Mammary epithelial cell (primary cell): ENCODE data around the gene CDK12.

Experiments used
- CTCF ChIP-seq, 2 donors: IDR thresholded peaks in 1 of 2; conservative IDR thresholded peaks in 1 of 2; 2 replicates each; pipeline ENCODE4 v1.5.1; 2011 to 2012; ENCODE audit warnings: inconsistent platforms in 2 of 2, low read length in 2 of 2, mild to moderate bottlenecking in 2 of 2, control low read depth in 1 of 2, low read depth in 1 of 2; ENCODE audit not compliant: insufficient read depth in 1 of 2; ENCODE audit errors: extremely low read depth in 1 of 2
- EZH2 ChIP-seq: IDR thresholded peaks from 2 replicates; pipeline ENCODE4 v1.6.1; 2012; ENCODE audit warnings: low read length, inconsistent platforms, borderline replicate concordance

- TF ChIP-seq CTCF (conservative IDR thresholded peaks at IDR 0.05 in 1 of 2, IDR thresholded peaks at IDR 0.05 in 1 of 2; ENCODE audit: extremely low read depth in 1 of 2, insufficient read depth in 1 of 2, low read depth in 1 of 2, low read length in 2 of 2) (no peak), EZH2 (no peak)
Observed at GRCh38 chr17:39566094-39566850, 105.0 kb downstream of the CDK12 start.
